ENCODE data around the gene MBLAC1. TPM values are rescaled to one million over a fixed set of nuclear protein-coding genes. Genes with fewer than 3 reads are reported as not detected.

Gene MBLAC1
- total RNA-seq, 2 donors from 2014 or later = 2.1 to 5.3 TPM

GRCh38 chr7:100167912-100168323, 41.2 kb downstream of the MBLAC1 start:
- Histone ChIP-seq H3K27me3 (peaks cover 0 to 46% of the 10 kb centered on the region in 2 donors), H3K27ac (no peak overlapping the region), H3K4me3 (no peak overlapping the region), H3K36me3 (replicated peaks in 1 of 2; ENCODE audit: insufficient read depth in 1 of 2, low read depth in 2 of 2) (no peaks in the 10 kb centered on the region), H3K9me3 (no peaks in the 10 kb centered on the region), H3K4me1 (peaks cover 31% of the 10 kb centered on the region)
- DNase-seq (no peak), ATAC-seq (peak; percentile 4)
- 2 to 8% methylated on average over 11 of the region's 11 CpGs for WGBS, 2 donors
- TF ChIP-seq POLR2A (IDR thresholded peaks at IDR 0.05) (no peak), CTCF (IDR thresholded peaks at IDR 0.05) (no peak)
- intact Hi-C loops (cut with DNase I) = no loop called here

- 76 to 83% methylated on average over 11 of the region's 11 CpGs for WGBS, 2 donors
- H3K4me3 ChIP-seq = no peak overlapping the region
Measured at GRCh38 chr7:100169147-100169850, 42.5 kb downstream of the MBLAC1 start.

GRCh38 chr7:100170101-100170897, 43.5 kb downstream of the MBLAC1 start:
- intact Hi-C loops (cut with DNase I) = no loop called here
- no peaks in the 10 kb centered on the region for H3K36me3 ChIP-seq (replicated peaks in 1 of 2; ENCODE audit: insufficient read depth in 1 of 2, low read depth in 2 of 2)
- DNase-seq = no peak
- no peaks in the 10 kb centered on the region for H3K9me3 ChIP-seq
- 72 to 84% methylated on average over 11 of the region's 11 CpGs for WGBS, 2 donors
- no peak for ATAC-seq
- peaks cover 31% of the 10 kb centered on the region for H3K4me1 ChIP-seq
- H3K27ac ChIP-seq = no peak overlapping the region
- TF ChIP-seq POLR2A (IDR thresholded peaks at IDR 0.05) (no peak), CTCF (IDR thresholded peaks at IDR 0.05) (no peak)
- peaks cover 0 to 46% of the 10 kb centered on the region in 2 donors for H3K27me3 ChIP-seq
- no peak overlapping the region for H3K4me3 ChIP-seq

More at GRCh38 chr7:100169147-100169850, 42.5 kb downstream of the MBLAC1 start:
- Histone ChIP-seq H3K4me1 (peaks cover 31% of the 10 kb centered on the region), H3K36me3 (replicated peaks in 1 of 2; ENCODE audit: insufficient read depth in 1 of 2, low read depth in 2 of 2) (no peaks in the 10 kb centered on the region), H3K9me3 (no peaks in the 10 kb centered on the region), H3K27ac (no peak overlapping the region), H3K27me3 (peaks cover 0 to 46% of the 10 kb centered on the region in 2 donors)
- ATAC-seq = no peak
- intact Hi-C loops (cut with DNase I) = no loop called here
- no peak for DNase-seq
- TF ChIP-seq CTCF (IDR thresholded peaks at IDR 0.05) = no peak
- no peak for TF ChIP-seq POLR2A (IDR thresholded peaks at IDR 0.05)

- Histone ChIP-seq H3K4me3 (no peak overlapping the region), H3K27me3 (peaks cover 0 to 42% of the 10 kb centered on the region in 2 donors), H3K27ac (no peak overlapping the region), H3K36me3 (replicated peaks in 1 of 2; ENCODE audit: insufficient read depth in 1 of 2, low read depth in 2 of 2) (no peaks in the 10 kb centered on the region), H3K9me3 (no peaks in the 10 kb centered on the region), H3K4me1 (peaks cover 31% of the 10 kb centered on the region)
- ATAC-seq (peak; percentile 34), DNase-seq (no peak)
- WGBS, 2 donors = 0 to 2% methylated on average over 2 to 47 of the region's 61 CpGs
- intact Hi-C loops (cut with DNase I) = no loop called here
- TF ChIP-seq CTCF (IDR thresholded peaks at IDR 0.05) (no peak), POLR2A (IDR thresholded peaks at IDR 0.05) (no peak)
Measured at GRCh38 chr7:100171087-100171681, 44.4 kb downstream of the MBLAC1 start.
